NOMO-1 treated with dmso at 0.1 percent for 144 hours (cell line): Measurements from ENCODE around the gene FCHSD2.
"Not testable (repeated sequence)": the region's sequence is repeated elsewhere in the genome, so short reads cannot be mapped to it uniquely, and the experiment has no call there.

Experiments
- DNase-seq: peaks from one replicate; lab custom pipeline; 2025; ENCODE audit not compliant: unreplicated experiment; lab: John Stamatoyannopoulos, UW

FCHSD2 gene

GRCh38 chr11:72940417-72940816 is 201.7 kb downstream of the FCHSD2 start:
- DNase-seq = no peak

GRCh38 chr11:72939031-72939430 is 203.1 kb downstream of the FCHSD2 start:
- no peak for DNase-seq

GRCh38 chr11:72937439-72937838 is 204.7 kb downstream of the FCHSD2 start:
- no peak for DNase-seq

GRCh38 chr11:72935700-72936099 is 206.4 kb downstream of the FCHSD2 start:
- DNase-seq = no peak

GRCh38 chr11:72932132-72932570 is 210.0 kb downstream of the FCHSD2 start:
- no peak for DNase-seq

GRCh38 chr11:72930008-72930407 is 212.1 kb downstream of the FCHSD2 start:
- DNase-seq = no peak

- DNase-seq = no peak
These were observed 212.9 kb downstream of the FCHSD2 start for GRCh38 chr11:72929256-72929655.

- DNase-seq = no peak
These were observed 214.7 kb downstream of the FCHSD2 start for GRCh38 chr11:72927380-72927779.

- no peak for DNase-seq
These were observed 216.0 kb downstream of the FCHSD2 start for GRCh38 chr11:72926076-72926475.

- DNase-seq = no peak
These were observed 216.5 kb downstream of the FCHSD2 start for GRCh38 chr11:72925656-72926055.

- no peak for DNase-seq
These were observed 217.4 kb downstream of the FCHSD2 start for GRCh38 chr11:72924568-72925190.

- no peak for DNase-seq
These were observed 220.9 kb downstream of the FCHSD2 start for GRCh38 chr11:72921028-72921716.

- DNase-seq = no peak
These were observed 222.1 kb downstream of the FCHSD2 start for GRCh38 chr11:72920001-72920400.

GRCh38 chr11:72918851-72919250 is 223.3 kb downstream of the FCHSD2 start:
- no peak for DNase-seq

GRCh38 chr11:72912253-72912652 is 229.9 kb downstream of the FCHSD2 start:
- no peak for DNase-seq

- DNase-seq = not testable (repeated sequence)
These were observed 232.3 kb downstream of the FCHSD2 start for GRCh38 chr11:72909558-72910388.

GRCh38 chr11:72908032-72908676 is 234.0 kb downstream of the FCHSD2 start:
- DNase-seq = no peak

GRCh38 chr11:72904016-72904415 is 238.1 kb downstream of the FCHSD2 start:
- DNase-seq = no peak

- DNase-seq = no peak
These were observed 240.7 kb downstream of the FCHSD2 start for GRCh38 chr11:72901374-72901773.

- DNase-seq = no peak
These were observed 242.1 kb downstream of the FCHSD2 start for GRCh38 chr11:72900013-72900412.

- DNase-seq = no peak
These were observed 242.9 kb downstream of the FCHSD2 start for GRCh38 chr11:72899238-72899637.
